COLO668 (cell line): ENCODE results near the gene DBN1.

Experiments used
- DNase-seq: peaks from one replicate; lab custom pipeline; 2025; ENCODE audit not compliant: unreplicated experiment; lab: John Stamatoyannopoulos, UW

The DBN1 gene

GRCh38 chr5:177410575-177410974 lies 62.9 kb downstream of the DBN1 start:
- DNase-seq = no peak

GRCh38 chr5:177409043-177409801 lies 64.2 kb downstream of the DBN1 start, which contains the start of gene F12:
Gene F12 (minus strand): TSS chr5:177409564. CDS start chr5:177409527, 37 bp downstream.
- DNase-seq = no peak
